GM18951 (cell line): ENCODE measurements around the gene MSI2.
"Not testable (repeated sequence)": the region's sequence is repeated elsewhere in the genome, so short reads cannot be mapped to it uniquely, and the experiment has no call there.

Experiments used
- POLR2A ChIP-seq: IDR thresholded peaks from 4 replicates; pipeline ENCODE4 v1.6.1; 2011; ENCODE audit warnings: mild to moderate bottlenecking; ENCODE audit not compliant: insufficient read length, insufficient read depth; ENCODE audit errors: extremely low read depth
- in situ Hi-C: fragments of 300-500 bp; cut with MboI; formaldehyde crosslinking; loops from one replicate; pipeline ENCODE4 v1.12.0; 2022; ENCODE audit warnings: low sequenced_read_pairs, mixed read lengths, inconsistent platforms; ENCODE audit not compliant: unreplicated experiment

Gene MSI2

DNA sequence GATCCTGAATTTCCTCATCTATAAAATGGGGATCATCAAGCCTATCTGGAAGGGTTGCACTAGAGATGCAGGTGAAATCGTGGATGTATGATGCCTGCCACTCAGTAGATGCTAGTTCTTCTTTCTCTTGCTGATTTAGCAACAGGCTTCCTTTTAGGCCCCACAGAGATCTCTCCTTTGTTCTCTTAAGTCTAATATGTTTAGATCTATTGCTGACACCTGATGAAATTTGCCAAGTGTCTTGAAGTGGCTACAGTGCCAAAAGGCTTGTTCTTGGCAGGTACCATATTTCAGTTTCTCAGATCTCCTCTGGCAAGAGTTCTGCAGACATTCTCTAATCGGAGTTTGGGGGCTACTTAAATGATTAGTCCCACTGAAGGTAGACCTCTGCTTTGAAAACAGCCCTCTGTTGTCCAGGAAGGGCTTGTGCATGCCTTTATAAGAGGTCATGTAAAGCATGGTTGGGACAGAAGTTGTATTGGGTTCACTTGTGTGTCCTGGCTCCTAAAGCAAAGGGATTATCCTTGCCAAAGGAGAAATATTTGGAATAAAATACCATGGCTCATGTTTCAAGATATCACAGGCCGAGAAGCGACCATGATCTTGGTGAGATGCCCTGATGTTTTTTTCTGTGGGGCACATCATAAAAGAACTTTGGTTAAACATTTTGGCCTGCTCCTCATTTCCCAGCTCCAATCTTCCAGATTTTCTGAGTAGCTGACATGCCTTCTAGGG is 234.0 kb downstream of the MSI2 start:
- in situ Hi-C loops: no loop called here
- TF ChIP-seq POLR2A: no peak

DNA sequence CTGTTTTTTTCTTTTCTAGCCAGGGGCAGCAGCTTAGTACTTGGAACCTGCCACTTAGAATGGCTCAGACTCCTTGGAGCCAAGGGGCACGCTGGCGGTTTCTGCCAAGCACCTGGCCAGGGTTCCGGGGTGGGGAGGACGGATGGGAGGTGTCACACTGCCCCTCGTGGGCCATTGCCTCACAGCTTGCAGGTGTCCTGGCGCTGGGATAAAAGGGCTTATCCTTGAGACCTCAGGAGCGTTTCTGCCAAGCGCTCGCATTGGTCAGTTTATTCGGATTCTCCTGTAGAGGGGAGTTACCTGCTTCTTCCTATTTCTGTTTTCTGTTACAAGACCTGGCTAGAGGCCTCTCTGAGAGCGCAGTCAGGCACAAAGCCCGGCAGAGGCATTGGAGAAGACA is 234.6 kb downstream of the MSI2 start:
- in situ Hi-C loops: no loop called here
- TF ChIP-seq POLR2A: no peak

DNA sequence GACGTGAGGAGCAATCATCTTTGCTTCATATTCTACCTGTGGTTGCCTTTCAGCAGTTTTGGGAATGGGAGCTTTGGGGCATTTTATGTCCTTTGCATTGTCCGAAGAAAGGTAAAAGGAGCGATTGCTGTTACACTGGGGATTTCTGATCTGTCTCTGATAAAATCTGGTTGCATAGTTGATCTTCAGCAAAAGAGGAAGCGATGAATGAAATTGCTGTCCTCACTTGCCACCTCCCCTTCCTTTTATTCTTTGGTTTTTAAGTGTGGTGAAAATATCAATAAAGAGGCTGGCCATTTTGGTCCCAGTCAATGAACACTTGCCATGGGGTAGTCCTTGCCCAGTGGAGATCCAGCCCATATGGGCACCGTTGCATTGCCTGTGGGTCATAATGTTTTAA is 236.8 kb downstream of the MSI2 start:
- in situ Hi-C loops: no loop called here
- TF ChIP-seq POLR2A: no peak

DNA sequence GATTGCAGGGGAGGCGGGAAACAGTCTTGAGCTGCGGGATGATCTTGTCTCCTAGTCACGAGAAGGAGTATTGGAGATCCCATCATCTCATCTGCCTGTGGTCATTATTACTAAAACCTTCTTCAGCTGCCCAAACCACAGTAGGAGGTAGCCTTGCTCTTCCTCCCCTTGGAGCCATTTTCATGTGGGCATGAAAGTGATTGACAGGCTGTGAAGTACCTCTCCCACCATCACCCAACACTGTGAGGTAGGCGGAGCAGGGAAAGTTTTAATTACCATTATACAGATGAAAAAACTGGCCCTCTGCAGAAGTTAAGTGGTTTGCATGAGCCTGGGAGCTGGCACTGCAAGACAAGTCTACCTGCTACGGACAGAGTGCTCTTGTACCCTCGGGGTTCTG is 237.3 kb downstream of the MSI2 start:
- in situ Hi-C loops: no loop called here
- no peak for TF ChIP-seq POLR2A

DNA sequence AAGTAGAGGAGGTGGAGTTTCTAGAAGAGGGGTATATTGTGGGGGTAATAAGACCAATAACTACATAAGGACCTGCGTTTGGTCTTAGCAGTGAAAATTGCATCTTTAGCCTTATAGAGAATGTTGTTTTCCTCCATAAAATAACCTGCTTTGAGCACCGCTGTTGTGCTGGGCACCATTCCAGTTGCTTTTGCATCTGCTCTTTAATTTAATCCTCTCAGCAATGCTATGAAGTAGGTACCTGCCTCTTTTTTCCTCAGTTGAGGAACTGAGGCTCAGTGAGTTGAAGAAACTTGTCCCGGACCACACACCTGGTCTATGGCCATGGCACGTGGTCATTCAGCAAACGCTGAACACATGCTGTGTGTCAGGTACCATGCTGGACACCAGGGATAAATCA is 238.1 kb downstream of the MSI2 start:
- TF ChIP-seq POLR2A: no peak
- in situ Hi-C loops: no loop called here

DNA sequence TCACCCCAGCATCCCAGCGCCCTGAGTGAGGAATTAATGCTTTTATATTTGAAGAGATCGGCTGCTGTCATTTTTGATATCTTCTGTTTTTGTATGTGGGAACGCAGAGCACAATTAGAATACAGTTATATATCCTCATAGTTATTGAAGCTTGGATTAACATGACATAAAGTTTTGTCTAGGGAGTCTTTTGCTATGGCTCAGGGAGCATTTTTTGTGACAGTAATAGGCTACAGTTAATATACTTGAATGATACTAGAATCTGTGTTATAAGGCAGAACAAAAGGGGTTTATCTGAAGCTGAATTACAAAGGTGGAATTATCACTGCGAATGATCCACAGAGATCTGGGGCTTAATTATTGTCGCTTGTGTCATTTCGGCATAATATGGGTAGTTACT is 239.4 kb downstream of the MSI2 start:
- TF ChIP-seq POLR2A: no peak
- in situ Hi-C loops: no loop called here

DNA sequence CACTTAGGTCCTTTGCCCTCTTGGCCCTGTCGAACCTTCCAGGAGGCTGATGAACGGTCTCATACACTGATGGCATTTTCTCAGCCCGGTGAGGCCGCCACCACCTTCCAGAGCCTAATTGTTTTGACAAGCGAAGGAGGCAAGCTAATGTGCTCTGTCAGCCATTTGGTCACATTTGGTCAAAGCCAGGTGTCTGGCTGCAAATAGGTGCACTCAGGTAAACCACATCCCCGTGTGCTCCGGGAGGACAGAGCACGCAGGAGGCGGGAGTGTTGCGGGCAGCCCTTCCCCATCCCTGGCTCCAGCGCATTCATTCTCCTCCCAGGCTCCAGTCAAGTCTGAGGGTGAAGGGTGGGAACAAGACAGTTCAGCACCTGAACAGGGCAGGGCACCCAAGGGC is 240.1 kb downstream of the MSI2 start:
- in situ Hi-C loops: no loop called here
- TF ChIP-seq POLR2A: no peak

DNA sequence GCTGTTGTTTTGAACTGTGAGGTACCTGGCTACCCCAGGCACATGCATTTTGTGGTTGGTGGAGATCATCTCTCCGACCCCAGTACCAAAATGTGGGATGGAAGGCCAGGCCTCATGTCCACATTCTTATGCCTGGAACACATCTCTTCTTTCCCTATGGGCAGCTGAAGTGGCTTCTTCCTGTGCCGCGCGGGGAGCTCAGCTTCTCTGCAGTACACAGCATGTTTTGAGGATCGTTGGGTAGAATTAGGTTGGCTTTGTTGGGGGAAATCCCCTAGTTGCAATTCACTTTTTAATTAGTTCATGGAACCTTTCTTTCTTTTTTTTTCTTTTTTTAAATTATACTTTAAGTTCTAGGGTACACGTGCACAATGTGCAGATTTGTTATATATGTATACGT is 242.1 kb downstream of the MSI2 start:
- in situ Hi-C loops: no loop called here
- no peak for TF ChIP-seq POLR2A

DNA sequence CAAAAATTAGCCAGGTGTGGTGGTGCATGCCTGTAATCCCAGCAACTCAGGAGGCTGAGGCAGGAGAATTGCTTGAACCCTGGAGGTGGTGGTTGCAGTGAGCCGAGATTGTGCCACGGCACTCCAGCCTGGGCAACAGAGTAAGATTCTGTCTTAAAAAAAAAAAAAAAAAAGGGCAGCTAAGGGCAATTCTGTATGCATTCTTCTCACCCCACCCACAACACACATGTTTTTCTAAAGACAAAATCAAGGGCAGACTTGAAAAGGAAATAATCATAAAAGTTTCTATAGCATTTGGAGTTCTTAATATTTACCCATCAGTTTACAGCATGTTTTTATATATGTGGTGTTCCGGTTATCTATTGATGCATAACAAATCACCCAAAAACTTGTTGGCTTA is 242.9 kb downstream of the MSI2 start:
- in situ Hi-C loops: not testable (repeated sequence)

DNA sequence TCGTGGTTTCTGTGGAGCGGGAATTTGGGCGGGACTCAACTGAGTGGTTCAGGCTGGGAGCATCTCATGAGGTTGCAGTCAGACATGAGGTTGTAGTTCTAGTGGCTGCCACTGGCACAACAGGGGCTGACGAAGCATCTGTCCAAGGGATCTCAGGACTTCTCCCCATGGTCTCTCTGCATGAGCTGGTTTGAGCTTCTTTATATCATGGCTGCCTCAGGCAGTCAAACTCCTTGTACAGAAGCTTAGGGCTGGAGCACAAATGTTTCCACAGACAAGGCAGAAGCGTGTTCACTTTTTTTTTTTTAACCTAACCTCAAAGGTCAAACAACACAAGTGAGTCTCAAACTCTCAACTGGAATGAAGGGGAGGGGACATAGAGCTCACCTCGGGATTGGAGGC is 243.3 kb downstream of the MSI2 start:
- in situ Hi-C loops: no loop called here
- TF ChIP-seq POLR2A: no peak

DNA sequence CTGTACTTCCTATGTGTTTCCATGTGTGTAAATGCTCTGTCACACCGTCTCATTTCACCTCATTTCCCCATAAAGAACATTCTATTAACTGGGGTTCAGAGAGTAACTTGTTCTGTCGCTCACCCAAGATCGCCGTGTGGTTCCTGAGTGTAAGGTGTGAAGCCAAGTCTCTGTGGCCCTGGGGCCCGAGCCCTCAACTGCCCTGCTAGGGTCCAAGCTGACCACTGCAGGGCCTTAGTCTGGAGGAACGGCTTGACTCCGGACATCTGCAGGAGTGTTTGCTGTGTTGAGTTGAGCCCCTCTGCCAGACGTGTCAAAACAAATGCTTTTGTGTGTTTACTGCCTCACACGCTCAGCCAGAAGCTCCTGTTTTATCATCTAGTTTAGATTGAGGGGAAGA is 244.7 kb downstream of the MSI2 start:
- in situ Hi-C loops: no loop called here
- TF ChIP-seq POLR2A: no peak

DNA sequence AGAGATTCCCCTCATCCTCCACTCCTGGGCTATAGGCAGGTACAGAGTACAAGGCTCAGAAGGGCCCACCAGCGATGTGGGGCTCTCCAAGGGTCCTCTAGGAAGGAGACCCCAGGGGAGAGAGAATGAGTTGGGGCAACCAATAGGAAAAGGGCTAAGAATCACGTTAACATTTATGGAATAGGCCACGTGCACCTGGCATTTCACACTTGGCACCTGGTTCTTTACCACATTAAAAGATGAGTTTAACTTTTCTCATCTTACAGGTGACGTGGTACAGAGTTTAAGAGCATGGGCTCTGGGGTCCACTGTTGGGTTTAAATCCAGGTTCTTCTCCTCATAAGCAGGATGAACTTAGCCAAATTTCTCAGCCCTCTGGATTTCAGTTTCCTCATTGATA is 245.7 kb downstream of the MSI2 start:
- in situ Hi-C loops: no loop called here
- no peak for TF ChIP-seq POLR2A

DNA sequence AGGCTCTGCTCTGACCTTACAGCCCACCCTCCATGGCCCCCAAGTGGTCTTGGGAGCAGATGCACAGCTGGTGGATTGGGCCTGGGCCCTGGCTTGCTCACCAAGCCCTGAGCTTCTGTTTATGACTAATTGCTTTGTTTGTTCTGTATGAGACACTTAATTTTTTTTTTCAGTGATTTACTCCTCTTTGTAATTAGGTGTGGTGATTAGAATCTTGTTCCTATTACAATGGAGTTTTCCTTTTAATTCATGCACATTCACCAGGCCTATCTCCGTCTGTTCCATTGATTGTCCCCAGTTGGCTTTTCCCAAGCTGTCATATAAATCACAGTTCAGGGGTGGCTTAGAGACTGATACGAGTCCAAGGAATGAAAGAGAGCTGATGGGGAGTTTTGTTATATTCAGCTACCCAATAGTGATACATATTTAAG is 246.5 kb downstream of the MSI2 start:
- TF ChIP-seq POLR2A: no peak
- in situ Hi-C loops: no loop called here

DNA sequence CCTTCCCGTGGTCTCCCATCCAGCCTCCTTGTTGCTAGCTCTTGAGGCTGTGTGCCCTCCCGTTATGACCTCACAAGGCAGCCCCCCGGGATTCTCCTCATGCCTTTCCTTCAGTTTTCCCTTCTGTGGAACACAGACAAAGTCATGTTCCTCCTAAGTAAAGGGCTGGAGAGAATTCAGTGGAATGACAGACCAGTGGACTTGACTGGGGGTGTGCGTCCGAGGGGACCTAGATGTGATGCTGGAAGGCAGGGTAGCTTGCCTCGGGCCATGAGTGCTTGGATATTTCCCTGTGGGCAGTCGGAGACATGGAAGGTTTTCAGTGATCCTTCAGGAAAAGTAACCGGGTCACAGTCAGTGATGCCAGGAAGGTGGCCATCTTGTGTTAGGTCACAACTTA is 247.9 kb downstream of the MSI2 start:
- no peak for TF ChIP-seq POLR2A
- in situ Hi-C loops: no loop called here
